ENCODE results near the gene SRRM2.
A peak's percentile ranks its signal among the peaks of the same experiment; 100 is the strongest.

The SRRM2 gene

DNA sequence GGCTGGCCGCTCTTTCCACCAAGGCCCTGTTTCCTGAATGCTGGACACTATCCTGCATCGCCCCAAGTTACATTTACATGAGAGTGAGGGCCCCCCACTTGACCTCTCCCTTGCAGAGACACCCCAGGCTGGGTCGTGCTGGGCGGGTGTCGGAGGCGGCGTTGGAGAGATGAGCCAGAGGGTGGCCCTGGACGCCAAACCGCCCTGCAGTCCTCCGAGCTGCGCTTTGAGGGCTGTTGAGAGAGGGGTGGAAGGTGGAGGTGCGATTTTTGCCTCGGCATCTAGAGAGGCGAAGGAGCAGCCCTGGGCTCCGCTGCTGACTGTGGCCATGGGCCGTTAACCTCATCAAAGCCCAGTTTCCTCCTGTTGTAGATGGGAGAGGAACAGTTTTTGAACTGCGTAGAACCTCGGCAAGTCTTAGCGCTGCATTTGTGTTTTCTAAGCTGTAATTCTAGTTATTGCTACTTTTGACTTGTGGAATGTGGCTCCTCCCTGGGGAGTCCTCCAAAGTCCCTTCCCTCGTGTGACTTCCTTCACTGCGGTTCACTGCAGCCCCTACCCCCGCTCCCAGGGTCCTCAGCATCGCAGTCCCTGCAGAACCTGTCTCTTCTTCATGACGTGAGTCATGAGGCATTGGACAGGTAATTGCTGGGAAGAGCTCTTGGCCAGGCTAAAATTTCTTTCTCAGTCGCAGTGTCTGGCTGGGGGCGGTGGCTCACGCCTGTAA lies 25.6 kb downstream of the SRRM2 start:
- Histone ChIP-seq H3K4me3 (ENCODE audit: control insufficient read depth in 1 of 7, extremely low read depth in 1 of 7, insufficient read depth in 4 of 7, low read depth in 2 of 7, low read length in 6 of 7) (peak overlapping the region; percentile 76 to 97 (median 96)), H3K27ac (ENCODE audit: insufficient read depth in 1 of 2, low read depth in 1 of 2, low read length in 2 of 2, poor library complexity in 1 of 2, severe bottlenecking in 2 of 2) (peak overlapping the region; percentile 97 to 99), H3K27me3 (replicated peaks in 2 of 5; ENCODE audit: control insufficient read depth in 4 of 5, insufficient read depth in 5 of 5, low read length in 4 of 5) (no peaks in the 10 kb centered on the region), H3K4me1 (ENCODE audit: control extremely low read depth in 1 of 4, control insufficient read depth in 4 of 4, insufficient read depth in 4 of 4, low read length in 3 of 4) (peaks cover 0 to 29% (median 27%) of the 10 kb centered on the region in 4 experiments), H3K36me3 (ENCODE audit: control insufficient read depth in 4 of 4, insufficient read depth in 4 of 4, low read length in 3 of 4) (peaks cover 6 to 29% (median 15%) of the 10 kb centered on the region in 4 experiments), H3K9me3 (ENCODE audit: control extremely low read depth in 1 of 5, control insufficient read depth in 4 of 5, insufficient read depth in 2 of 5, low read depth in 1 of 5, low read length in 4 of 5) (no peaks in the 10 kb centered on the region)
- CTCF ChIA-PET, result interaction anchor here (1.2 to 1.9 kb wide), 2 partner anchors 60 to 90 kb away, joined by 6 to 7 read pairs; no protein-coding TSS in a partner anchor
- DNase-seq, result peak in 1 of 3 donors; percentile 29
- POLR2A ChIA-PET, result interaction anchor here (1.0 to 1.8 kb wide), 2 partner anchors 23 to 25 kb away, joined by 3 to 5 read pairs; partner anchors contain the start of gene SRRM2
- 10% methylated on average over 21 of the region's 27 CpGs for WGBS (ENCODE audit: insufficient coverage)

- Histone ChIP-seq H3K4me1 (ENCODE audit: control extremely low read depth in 1 of 4, control insufficient read depth in 4 of 4, insufficient read depth in 4 of 4, low read length in 3 of 4) (peaks cover 0 to 29% (median 27%) of the 10 kb centered on the region in 4 experiments), H3K27me3 (replicated peaks in 2 of 5; ENCODE audit: control insufficient read depth in 4 of 5, insufficient read depth in 5 of 5, low read length in 4 of 5) (no peaks in the 10 kb centered on the region), H3K9me3 (ENCODE audit: control extremely low read depth in 1 of 5, control insufficient read depth in 4 of 5, insufficient read depth in 2 of 5, low read depth in 1 of 5, low read length in 4 of 5) (no peaks in the 10 kb centered on the region), H3K36me3 (ENCODE audit: control insufficient read depth in 4 of 4, insufficient read depth in 4 of 4, low read length in 3 of 4) (peaks cover 2 to 24% (median 10%) of the 10 kb centered on the region in 4 experiments), H3K4me3 (ENCODE audit: control insufficient read depth in 1 of 7, extremely low read depth in 1 of 7, insufficient read depth in 4 of 7, low read depth in 2 of 7, low read length in 6 of 7) (peak overlapping the region in 5 of 7 experiments; percentile 76 to 97 (median 96)), H3K27ac (ENCODE audit: insufficient read depth in 1 of 2, low read depth in 1 of 2, low read length in 2 of 2, poor library complexity in 1 of 2, severe bottlenecking in 2 of 2) (peak overlapping the region in 1 of 2 experiments; percentile 99)
- ChIA-PET CTCF (interaction anchor here (1.2 to 1.9 kb wide), 2 partner anchors 60 to 90 kb away, joined by 6 to 7 read pairs; no protein-coding TSS in a partner anchor), POLR2A (interaction anchor here (1.8 kb wide), 1 partner anchor 26 kb away, joined by 5 read pairs; the partner anchor contains the start of gene SRRM2)
- whole genome bisulfite sequencing (ENCODE audit: insufficient coverage), result 97% methylated on average over 12 of the region's 12 CpGs
- DNase-seq, result no peak
These were observed 26.2 kb downstream of the SRRM2 start for GRCh38 chr16:2778630-2778958.

DNA sequence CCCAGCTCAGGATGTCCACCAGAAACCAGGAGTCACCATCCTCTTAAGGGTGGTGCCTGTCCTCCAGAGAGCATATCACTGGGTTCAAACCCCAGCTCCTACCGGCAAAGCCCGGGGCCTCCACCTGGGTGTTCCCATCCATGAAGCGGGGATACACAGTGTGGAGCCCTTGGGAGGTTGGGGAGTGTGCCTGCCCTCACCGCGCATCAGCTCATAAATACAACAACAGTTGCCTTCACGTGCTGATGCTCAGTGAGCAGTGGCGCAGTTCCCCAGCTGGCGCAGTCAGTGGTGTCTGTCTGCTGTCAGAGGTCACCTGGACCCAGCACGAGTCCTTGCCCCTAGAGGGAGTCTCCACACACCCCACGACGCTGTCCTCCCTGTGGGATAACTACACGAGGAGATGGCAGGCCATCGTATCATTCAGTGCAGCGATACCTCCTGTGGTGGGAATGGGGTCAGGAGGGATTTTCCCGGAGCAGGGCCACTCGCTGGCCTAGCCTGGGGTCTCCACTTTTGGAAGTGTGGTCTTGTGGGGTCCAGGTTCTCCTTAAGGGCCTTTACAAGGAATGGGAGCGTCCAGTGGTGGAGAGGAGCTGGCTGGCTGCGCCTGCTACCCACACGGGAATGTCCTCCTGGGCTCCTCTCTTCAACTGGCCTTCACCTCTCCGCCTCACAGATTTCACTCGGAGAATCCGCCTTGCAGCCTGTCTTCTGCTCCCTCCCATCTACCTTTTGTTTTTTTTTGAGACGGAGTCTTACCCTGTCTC lies 26.9 kb downstream of the SRRM2 start:
- ChIA-PET POLR2A (interaction anchor here (0.6 kb wide), 1 partner anchor 847 kb away, joined by 3 read pairs; no protein-coding TSS in a partner anchor), CTCF (interaction anchor here (1.2 to 1.9 kb wide), 2 partner anchors 59 to 89 kb away, joined by 6 to 7 read pairs; no protein-coding TSS in a partner anchor)
- Histone ChIP-seq H3K4me3 (ENCODE audit: control insufficient read depth in 1 of 7, extremely low read depth in 1 of 7, insufficient read depth in 4 of 7, low read depth in 2 of 7, low read length in 6 of 7) (no peak overlapping the region), H3K27ac (ENCODE audit: insufficient read depth in 1 of 2, low read depth in 1 of 2, low read length in 2 of 2, poor library complexity in 1 of 2, severe bottlenecking in 2 of 2) (no peak overlapping the region), H3K4me1 (ENCODE audit: control extremely low read depth in 1 of 4, control insufficient read depth in 4 of 4, insufficient read depth in 4 of 4, low read length in 3 of 4) (peaks cover 0 to 29% (median 27%) of the 10 kb centered on the region in 4 experiments), H3K27me3 (replicated peaks in 2 of 5; ENCODE audit: control insufficient read depth in 4 of 5, insufficient read depth in 5 of 5, low read length in 4 of 5) (peaks cover 0 to 4% (median 0%) of the 10 kb centered on the region in 5 experiments), H3K36me3 (ENCODE audit: control insufficient read depth in 4 of 4, insufficient read depth in 4 of 4, low read length in 3 of 4) (peaks cover 0 to 18% (median 6%) of the 10 kb centered on the region in 4 experiments), H3K9me3 (ENCODE audit: control extremely low read depth in 1 of 5, control insufficient read depth in 4 of 5, insufficient read depth in 2 of 5, low read depth in 1 of 5, low read length in 4 of 5) (no peaks in the 10 kb centered on the region)
- 97% methylated on average over 17 of the region's 23 CpGs for whole genome bisulfite sequencing (ENCODE audit: insufficient coverage)
- DNase-seq, result no peak

DNA sequence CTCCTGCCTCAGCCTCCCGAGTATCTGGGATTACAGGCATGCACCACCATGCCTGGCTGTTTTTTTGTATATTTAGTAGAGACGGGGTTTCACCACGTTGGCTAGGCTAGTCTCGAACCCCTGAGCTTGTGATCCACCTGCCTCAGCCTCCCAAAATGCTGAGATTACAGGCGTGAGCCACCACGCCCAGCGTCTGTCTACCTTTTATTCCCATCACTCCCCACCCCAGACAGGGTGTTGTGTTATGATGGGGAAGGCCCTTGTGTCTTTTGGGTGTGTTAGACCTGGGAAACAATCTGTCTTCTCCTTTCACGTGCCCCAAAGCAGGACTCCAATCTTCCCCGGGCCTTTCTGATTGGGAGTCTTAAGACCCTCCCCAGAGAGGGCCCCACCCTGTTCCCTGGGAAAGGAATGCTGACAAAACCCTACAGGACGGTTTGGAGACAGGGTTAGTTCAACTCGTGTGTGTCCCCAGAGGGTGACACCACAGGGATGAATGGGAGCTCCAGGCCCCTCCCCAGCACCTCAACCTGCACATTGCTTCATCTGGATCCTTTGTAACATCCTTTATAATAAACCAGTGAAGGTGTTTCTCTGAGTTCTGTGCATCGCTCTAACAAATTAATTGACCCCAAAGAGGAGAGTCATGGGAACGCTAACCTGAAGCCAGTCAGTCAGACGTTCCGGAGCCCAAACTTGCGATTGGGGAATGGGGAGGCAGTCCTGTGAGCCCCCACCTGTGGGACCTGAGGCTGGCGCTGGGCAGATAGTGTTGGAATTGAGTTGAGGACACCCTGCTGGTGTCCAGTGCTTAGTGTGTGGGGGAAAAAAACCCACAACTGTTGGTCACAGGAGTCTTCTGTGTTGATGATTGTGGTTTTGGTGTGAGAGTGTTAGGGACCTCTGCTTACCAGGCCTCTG lies 27.8 kb downstream of the SRRM2 start:
- Histone ChIP-seq H3K4me3 (ENCODE audit: control insufficient read depth in 1 of 7, extremely low read depth in 1 of 7, insufficient read depth in 4 of 7, low read depth in 2 of 7, low read length in 6 of 7) (no peak overlapping the region), H3K36me3 (ENCODE audit: control insufficient read depth in 4 of 4, insufficient read depth in 4 of 4, low read length in 3 of 4) (peaks cover 0 to 8% (median under 1%) of the 10 kb centered on the region in 4 experiments), H3K27ac (ENCODE audit: insufficient read depth in 1 of 2, low read depth in 1 of 2, low read length in 2 of 2, poor library complexity in 1 of 2, severe bottlenecking in 2 of 2) (no peak overlapping the region), H3K9me3 (ENCODE audit: control extremely low read depth in 1 of 5, control insufficient read depth in 4 of 5, insufficient read depth in 2 of 5, low read depth in 1 of 5, low read length in 4 of 5) (no peaks in the 10 kb centered on the region), H3K27me3 (replicated peaks in 2 of 5; ENCODE audit: control insufficient read depth in 4 of 5, insufficient read depth in 5 of 5, low read length in 4 of 5) (peaks cover 0 to 12% (median 4%) of the 10 kb centered on the region in 5 experiments), H3K4me1 (ENCODE audit: control extremely low read depth in 1 of 4, control insufficient read depth in 4 of 4, insufficient read depth in 4 of 4, low read length in 3 of 4) (peaks cover 0 to 34% (median 31%) of the 10 kb centered on the region in 4 experiments)
- WGBS (ENCODE audit: insufficient coverage), result 97% methylated on average over 7 of the region's 17 CpGs
- POLR2A ChIA-PET, result no interaction called here
- no peak for DNase-seq
- CTCF ChIA-PET, result no interaction called here

DNA sequence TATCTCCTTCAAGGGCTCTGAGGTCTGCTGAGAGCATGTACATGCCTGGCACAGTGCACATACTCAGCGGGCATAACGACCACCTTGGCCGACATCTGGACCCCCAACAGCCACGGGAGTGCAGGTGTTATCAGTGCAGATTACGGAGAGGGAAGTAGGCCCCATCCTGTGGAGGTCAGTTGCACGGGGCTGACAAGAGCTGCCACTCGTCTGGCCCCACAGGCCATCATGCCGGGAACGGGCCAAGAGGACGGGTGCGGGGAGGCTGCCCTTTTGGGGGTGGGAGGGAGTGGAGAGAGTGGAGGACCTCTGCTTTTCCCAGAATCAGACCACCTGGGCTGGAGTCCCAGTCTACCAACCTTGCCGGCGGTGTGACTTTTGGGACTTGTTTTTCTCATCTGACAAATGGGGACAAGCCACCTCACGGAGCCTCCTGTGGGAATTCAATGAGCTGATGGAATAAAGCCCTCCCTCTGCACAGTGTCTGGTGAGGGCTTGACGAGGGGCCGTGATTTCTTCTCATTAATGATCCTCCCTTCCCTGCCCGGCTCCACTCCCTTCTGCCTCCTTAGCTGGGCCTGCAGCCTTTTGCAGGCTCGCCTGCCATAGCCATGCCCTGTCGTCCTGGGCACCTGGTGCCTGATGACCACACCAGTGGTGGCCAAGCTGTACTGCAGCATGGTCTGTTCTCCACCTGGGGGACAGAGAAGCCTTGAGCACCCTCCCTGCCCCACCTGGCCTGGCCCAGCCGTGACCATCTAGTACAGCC lies 30.3 kb downstream of the SRRM2 start:
- 79% methylated on average over 19 of the region's 20 CpGs for WGBS (ENCODE audit: insufficient coverage)
- DNase-seq, result no peak
- Histone ChIP-seq H3K36me3 (ENCODE audit: control insufficient read depth in 4 of 4, insufficient read depth in 4 of 4, low read length in 3 of 4) (peaks cover 0 to 4% (median 0%) of the 10 kb centered on the region in 4 experiments), H3K27me3 (replicated peaks in 2 of 5; ENCODE audit: control insufficient read depth in 4 of 5, insufficient read depth in 5 of 5, low read length in 4 of 5) (peaks cover 0 to 35% (median 16%) of the 10 kb centered on the region in 5 experiments), H3K4me3 (ENCODE audit: control insufficient read depth in 1 of 7, extremely low read depth in 1 of 7, insufficient read depth in 4 of 7, low read depth in 2 of 7, low read length in 6 of 7) (no peak overlapping the region), H3K4me1 (ENCODE audit: control extremely low read depth in 1 of 4, control insufficient read depth in 4 of 4, insufficient read depth in 4 of 4, low read length in 3 of 4) (peaks cover 0 to 30% (median 21%) of the 10 kb centered on the region in 4 experiments), H3K27ac (ENCODE audit: insufficient read depth in 1 of 2, low read depth in 1 of 2, low read length in 2 of 2, poor library complexity in 1 of 2, severe bottlenecking in 2 of 2) (no peak overlapping the region), H3K9me3 (ENCODE audit: control extremely low read depth in 1 of 5, control insufficient read depth in 4 of 5, insufficient read depth in 2 of 5, low read depth in 1 of 5, low read length in 4 of 5) (no peaks in the 10 kb centered on the region)
- ChIA-PET POLR2A (interaction anchor here (0.6 kb wide), 1 partner anchor 30 kb away, joined by 5 read pairs; no protein-coding TSS in a partner anchor), CTCF (interaction anchor here (0.9 kb wide), 1 partner anchor 9 kb away, joined by 3 read pairs; no protein-coding TSS in a partner anchor)
